Measurements from ENCODE around the gene CERS4.

The CERS4 gene

GRCh38 chr19:8311461-8312260 lies 102.5 kb downstream of the CERS4 start:
- no peak overlapping the region for H3K4me3 ChIP-seq (ENCODE audit: control insufficient read depth, low read depth, low read length)
- DNase-seq (ENCODE audit: low read depth) = no peak
- no peak for TF ChIP-seq CTCF (IDR thresholded peaks at IDR 0.05; ENCODE audit: control insufficient read depth, insufficient read depth, low read depth, low read length, missing control alignments)

Measured in AG09309 (cell line).